DMS153 treated with DMSO at 0.1 percent for 48 hours (cell line): ENCODE measurements around the gene SPTLC1.
"Not testable (repeated sequence)": the region's sequence is repeated elsewhere in the genome, so short reads cannot be mapped to it uniquely, and the experiment has no call there.

ENCODE experiments used
- DNase-seq: peaks from one replicate; lab custom pipeline; 2025; ENCODE audit not compliant: unreplicated experiment; lab: John Stamatoyannopoulos, UW

SPTLC1 gene

DNA sequence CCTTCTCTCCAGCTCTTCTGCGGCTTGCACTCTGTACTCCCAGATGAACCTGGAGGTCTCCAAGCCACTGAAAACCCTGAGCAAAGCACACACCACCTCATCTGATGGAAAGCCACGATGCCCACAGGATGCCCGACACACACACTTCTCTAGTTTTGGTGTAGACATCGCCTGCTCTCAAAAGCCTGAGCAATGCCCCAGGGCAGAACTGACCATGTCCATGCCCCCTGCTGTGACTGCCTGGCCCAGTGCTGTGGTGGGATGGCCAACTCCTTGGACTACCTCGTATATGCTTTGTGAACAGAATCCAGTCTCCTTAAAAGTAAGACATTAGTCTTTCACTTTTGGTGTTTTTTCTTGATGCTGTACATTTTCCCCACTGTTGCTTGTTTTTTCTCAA is 81.2 kb downstream of the SPTLC1 start:
- DNase-seq = no peak

DNA sequence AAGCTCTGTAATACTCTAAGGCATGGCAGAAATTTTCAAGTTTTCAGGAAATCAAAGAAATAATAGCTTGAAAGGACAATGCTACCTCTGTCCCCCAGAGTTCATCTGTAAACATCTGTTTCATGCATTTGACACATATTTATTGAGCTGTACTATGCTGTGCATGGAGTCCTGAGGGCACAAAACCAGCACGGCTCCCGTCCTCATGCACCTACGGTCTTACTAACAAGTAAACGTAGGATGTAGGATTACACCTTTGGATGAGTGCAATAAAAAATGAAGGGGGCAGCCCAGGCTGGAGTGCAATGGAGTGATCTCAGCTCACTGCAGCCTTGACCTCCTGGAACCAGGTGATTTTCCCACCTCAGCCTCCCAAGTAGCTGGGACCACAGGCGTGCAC is 81.9 kb downstream of the SPTLC1 start:
- DNase-seq = no peak

DNA sequence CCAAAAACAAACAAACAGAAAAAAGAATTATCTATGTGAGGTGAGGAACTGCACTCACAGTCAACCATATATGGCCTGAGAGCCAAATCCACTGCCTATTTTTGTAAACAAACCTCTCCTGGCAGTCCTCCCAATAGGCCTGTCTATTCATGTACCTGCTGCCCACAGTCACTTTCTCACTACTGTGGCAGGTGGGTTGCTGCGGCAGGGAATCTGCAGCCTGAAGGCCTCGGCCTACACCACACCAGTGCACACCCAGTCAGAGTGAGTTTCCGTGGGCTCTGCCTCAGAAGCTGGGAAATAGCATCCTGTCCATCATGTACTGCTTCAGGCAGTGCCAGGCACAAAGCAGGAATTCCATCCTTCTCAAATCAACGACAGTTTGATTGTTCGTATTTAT is 82.3 kb downstream of the SPTLC1 start:
- DNase-seq = no peak

DNA sequence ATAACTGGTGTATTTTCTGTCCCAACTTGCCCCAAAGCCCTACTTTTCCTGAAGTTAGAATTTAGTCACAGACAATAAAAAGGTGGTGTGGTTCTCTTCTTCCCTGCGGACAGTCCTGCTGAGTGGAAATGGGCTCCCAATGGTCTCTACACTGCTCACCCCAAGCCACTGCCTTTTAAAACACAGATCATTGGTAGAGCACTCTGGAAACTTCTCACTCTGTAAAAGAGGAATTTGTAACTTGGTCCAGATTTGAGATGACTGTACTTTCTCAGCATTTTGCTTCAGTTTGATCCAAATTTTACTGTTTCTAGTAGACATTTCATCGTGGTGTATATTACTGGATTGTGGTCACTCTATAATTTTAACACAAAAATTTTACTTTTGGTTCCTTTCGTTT is 84.8 kb downstream of the SPTLC1 start:
- DNase-seq = no peak

DNA sequence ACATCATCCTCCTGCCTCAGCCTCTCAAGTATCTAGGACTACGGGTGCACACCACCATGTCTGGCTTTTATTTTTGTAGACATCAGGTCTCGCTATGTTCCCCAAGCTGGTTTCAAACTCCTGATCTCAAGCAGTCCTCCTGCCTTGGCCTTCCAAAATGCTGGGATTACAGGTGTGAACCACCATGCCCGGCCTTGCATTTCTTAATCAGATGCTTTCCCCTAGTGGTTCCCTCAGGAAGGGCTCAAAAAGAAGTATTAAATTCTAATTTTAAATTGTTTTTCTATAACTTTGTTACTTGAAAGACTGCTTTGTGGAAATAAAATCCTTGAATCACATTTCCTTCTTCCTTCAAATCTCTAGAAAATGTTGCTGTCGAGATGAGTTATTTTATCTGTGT is 85.7 kb downstream of the SPTLC1 start:
- DNase-seq = no peak

DNA sequence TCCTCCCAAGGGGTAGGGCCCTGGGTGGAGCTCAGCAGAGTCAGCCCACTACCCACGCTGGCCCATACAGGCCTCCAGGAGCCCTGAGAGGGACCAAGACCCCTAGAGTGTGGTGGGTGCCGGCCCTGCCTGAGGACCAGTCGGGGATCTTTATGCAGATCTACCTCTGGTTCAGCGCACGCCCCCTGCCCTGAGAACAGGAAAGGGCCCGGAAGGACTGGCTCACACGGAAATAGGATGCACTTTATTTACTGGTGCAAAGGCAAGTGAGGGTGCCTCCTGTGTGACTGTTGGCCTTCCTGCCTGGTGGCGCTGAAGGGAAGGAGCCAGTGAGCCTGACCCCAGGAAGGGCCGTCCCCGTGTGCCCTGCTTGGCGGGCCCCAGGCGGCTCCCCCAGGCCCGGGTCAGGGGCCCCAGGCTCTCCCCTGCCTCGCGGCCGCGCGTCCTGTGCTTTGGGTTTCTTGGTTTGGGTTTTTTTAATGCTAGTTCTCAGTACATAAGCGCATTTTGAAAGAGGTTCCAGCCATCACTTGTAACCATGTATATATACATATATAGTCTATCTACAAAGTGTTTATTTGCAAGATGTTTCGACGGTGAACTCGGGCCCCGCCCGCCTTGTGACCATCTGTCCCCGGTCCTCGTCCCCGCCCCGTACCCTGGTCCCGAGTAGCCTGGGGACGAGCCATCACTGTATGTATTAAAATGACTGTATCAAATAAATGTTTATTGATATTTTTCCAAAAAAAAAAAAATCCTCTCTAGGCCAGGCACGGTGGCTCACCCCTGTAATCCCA is 88.8 kb downstream of the SPTLC1 start:
- DNase-seq = no peak

DNA sequence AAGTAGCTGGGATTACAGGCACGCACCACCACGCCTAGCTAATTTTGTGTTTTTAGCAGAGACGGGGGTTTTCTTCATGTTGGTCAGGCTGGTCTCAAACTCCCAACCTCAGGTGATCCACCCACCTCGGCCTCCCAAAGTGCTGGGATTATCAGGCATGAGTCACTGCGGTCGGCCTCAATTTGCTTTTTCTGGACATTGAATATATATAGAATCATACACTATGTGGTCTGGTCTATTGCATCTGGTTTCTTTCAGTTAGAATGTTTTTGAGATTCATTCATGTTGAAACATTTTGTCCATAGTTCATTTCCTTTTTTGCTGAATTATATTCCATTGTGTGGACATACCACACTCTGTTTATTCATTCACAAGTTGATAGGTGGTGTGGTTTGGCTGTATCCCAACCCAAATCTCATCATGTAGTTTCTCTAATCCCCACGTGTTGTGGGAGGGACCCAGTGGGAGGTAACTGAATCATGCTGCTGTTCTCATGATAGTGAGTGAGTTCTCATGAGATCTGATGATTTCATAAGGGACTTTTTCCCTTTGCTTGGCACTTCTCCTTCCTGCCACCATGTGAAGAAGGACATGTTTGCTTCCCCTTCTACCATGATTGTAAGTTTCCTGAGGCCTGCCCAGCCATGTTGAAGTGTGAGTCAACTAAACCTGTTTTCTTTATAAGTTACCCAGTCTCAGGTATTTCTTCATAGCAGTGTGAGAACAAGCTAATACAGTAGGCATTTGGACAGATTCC is 93.2 kb downstream of the SPTLC1 start:
- not testable (repeated sequence) for DNase-seq

DNA sequence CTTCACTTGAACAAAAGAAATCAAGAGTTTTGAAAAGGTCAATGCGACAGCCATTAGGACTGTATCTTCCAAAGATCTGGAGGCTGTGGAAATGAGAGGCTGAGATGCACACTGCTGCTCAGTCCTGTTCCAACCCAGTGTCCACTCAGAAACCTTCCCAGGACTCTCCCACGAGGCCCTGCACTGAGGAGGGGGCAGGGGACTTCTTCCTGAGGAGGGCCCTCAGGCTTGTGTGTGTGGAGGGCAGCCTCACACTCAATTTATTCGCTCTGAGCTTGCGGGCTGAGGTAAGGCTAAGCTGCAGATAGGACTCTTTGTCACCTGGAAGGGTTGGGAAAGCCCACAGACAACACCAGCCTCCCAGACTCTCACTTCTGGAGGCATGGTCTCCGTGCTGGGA is 95.6 kb downstream of the SPTLC1 start:
- DNase-seq = no peak

DNA sequence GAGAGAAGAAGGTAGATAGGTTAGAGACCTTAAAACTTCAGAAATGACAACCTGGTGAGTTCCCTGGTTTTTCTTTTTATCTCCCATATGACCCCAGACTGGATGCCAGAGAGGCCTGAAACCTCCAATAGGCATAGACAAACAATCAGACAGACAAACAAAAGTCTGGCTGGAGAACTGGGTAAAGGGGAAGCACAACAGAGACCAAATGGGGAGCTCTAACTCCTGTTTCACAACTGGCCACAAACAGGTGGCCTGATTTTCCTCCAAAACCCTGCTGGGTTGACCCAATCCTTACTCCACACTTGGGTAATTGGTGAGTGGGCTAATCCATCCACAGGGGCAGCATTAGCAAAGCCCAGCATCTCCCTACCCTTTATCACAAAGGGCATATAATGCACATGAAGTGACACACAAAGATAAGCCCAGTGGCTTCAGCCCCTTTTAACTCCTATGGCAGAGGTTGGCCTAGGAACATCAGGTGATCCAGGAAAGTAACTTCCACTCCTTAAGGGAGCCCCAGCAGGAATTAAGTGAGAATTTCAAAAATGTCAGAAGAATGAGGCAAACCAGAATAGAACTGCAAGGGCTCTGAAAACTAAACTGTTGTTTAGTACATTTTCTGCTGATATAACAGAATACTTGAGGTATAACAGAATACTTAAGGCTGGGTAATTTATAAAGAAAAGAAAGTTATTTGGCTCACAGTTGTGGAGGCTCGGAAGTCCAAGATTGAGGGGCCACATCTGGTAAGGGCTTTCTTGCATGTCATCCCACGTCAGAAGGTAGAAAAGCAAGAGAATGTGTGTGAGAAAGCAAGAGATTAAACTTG is 104.3 kb downstream of the SPTLC1 start:
- no peak for DNase-seq

DNA sequence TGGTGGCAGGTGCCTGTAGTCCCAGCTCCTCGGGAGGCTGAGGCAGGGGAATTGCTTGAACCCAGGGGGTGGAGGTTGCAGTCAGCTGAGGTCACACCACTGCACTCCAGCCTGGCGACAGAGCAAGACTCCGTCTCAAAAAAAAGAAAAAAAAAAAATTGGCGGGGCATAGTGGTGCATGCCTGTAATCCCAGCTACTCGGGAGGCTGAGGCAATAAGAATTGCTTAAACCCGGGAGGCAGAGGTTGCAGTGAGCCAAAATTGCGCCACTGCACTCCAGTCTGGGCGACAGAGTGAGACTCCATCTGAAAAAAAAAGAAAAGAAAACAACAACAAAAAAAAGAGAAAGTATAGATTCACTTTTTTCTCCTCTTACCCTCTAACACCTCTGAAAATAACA is 105.0 kb downstream of the SPTLC1 start:
- DNase-seq = not testable (repeated sequence)

DNA sequence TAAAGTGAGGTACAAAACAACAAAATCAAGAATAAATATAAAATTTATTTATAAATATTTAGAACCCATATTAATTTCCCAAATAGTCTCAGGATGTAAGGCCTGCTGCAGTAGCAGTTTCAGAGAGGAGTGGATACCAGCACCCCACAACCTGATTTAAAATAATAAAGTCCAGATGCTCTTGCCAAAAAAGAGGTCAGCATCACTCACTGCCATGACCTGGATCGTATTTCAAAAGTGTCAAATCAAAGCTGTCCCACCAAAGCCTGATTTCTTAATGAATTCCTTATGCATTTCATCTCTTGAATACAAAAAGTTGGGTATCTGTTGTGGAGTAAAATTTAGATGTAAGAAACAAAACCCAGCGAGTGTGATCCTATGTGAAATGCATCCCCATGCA is 107.2 kb downstream of the SPTLC1 start:
- DNase-seq = no peak

DNA sequence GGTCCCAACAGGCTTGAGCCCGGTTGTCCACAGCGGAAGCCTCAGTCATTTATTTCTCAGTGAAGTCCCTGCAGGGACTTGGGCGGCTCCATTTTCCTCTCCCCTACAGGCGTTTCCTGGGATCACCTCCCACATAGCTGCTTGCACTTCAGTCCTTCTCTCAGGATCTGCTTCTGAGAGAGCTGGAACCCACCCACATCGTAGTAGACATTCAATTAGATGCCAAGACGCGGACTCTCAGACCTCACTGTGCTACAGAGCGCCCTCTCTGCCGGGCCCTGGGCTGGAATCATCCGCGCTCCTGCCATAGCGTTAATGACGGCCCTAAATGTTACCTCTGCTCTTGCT is 111.2 kb downstream of the SPTLC1 start:
- DNase-seq = no peak

DNA sequence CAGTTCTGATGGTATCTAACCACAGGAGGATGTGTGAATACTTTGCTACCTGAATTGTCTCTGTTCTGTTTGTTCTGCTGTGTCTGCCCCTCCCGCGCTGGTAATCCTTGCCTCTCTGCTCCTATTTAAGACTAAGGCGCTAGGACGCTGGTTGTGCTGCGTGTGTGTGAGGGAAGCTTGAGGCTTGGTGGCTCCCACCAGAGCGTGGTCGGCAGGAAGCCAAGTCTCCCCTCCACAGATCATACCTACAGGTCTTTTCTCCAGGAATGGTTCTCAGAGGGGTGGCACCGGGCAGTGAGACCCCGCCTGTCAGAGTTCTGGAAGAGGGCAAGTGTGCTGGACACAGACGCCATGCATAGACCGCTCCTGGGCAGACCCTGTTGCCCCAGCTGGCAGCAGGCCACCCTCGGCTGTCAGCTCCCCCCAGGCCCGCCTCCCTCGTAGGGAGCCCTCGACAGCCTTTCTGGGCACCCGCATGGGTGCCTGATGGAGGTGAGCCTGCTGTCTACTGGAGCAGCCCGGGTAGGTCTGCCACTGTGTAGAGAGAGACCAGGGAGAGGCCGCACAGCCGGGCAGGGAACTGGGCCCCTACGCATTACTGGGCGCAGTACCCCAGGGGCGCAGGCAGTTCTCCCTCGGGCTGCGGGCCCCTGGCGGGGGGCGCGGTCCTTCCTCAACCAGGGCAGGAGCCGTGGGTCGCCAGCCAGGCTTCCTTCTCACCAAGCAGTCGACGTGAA is 111.7 kb downstream of the SPTLC1 start:
- DNase-seq = no peak

DNA sequence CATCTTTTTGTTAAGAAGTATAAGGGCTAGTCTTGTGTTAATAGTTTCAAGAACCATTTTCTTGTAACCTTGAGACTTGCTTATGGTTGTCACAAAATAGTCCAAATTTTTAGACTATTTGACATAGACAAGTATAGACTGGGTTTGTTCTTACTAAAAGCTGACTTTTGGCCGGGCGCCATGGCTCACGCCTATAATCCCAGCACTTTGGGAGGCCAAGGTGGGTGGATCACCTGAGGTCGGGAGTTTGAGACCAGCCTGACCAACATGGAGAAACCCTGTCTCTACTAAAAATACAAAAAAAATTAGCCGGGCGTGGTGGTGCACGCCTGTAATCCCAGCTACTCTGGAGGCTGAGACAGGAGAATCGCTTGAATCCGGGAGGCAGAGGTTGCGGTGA is 113.3 kb downstream of the SPTLC1 start:
- DNase-seq = not testable (repeated sequence)

DNA sequence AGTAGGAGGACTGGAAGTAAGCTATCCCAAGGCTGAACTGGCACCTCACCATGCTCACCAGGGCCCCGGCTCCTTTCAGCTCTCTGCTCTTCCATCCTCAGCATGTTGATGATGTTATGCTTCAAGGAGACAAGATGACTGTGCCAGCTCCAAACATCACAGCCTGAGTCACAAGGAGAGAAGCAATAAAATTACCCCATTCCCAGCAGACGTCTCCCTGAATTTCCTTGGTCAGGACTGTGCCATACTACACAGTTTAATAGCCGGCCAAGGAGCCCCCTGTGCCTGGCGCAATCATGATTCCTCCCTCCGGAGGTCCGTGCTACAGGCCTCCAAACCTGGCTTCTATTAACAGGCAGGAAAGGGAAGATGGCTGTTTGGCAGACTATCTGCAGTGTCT is 114.0 kb downstream of the SPTLC1 start:
- no peak for DNase-seq

DNA sequence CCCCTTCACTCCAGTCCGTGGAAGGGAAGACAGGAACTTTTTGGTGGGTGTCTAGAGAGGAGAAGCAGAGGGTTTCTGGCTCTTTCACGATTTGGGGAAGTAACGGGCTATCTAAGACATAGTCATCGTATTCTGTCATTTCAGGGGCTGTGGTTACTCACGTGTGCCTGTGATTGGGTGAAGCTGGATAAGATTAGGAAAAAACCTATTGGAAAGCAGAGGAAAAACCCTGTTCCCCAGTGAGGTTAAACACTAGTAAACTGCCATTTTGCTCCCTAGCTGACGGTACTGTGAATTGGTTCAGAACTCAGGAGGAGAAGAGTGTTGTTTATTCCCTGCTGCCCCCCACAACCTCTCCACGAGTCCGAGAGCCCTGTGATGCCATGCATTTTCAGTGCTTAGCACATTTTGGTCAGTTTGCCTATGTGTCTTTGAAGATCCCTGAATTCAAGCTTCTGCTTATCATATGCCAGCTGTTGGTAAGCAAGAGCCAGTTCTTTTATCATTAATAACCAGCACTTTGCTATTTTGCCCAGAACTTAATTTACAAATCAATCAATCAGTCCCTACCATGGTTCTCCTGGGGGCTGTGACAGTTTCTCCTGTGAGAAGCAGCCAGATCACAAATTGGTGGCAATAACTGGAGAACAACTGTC is 120.1 kb downstream of the SPTLC1 start:
- no peak for DNase-seq

DNA sequence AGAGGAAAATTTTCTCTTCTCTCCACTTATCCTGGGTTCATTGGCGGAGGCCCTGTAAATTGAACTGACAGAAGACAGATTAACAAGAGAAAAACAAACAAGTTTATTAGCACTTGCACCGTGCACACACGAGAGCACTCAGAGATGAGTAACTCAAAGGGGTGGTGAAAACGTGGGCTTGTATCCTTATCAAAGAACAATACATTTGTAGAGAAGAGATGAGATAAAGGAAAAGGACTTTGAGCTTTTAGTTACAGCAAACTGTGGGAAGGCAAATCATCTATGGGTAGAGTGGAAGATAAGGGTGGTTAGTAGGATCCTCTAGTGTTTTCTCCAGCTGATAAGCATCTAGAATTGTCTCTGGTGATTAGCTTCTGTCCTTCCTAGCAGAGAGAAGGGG is 120.8 kb downstream of the SPTLC1 start:
- peak; percentile 22 for DNase-seq

DNA sequence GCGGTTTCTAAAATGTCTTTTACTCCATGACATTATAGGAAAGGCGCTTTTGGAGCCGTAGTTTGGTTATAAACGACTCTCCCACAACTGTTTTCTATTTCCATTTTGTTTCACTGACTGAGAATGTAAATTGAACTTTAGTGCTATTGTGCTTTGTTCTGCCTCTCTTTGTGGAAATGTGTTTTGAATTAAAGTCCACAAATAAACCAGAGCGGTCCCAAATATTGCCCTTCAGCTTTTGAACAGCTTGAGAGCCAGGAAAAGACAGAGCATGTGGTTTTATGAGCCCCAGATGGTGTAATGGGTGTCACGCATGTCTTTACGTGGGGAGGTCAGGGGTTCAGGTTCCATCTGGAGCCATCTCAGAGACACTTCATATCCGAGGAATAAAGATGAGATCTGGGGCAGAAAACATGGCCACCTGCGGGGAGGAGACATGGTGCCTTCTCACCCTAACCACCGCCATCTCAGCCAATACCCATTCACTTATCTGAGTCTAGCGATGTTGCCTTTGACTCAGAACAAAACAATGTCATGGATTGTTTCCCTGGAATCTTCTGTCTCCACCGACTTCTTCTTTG is 122.7 kb downstream of the SPTLC1 start:
- DNase-seq = no peak

DNA sequence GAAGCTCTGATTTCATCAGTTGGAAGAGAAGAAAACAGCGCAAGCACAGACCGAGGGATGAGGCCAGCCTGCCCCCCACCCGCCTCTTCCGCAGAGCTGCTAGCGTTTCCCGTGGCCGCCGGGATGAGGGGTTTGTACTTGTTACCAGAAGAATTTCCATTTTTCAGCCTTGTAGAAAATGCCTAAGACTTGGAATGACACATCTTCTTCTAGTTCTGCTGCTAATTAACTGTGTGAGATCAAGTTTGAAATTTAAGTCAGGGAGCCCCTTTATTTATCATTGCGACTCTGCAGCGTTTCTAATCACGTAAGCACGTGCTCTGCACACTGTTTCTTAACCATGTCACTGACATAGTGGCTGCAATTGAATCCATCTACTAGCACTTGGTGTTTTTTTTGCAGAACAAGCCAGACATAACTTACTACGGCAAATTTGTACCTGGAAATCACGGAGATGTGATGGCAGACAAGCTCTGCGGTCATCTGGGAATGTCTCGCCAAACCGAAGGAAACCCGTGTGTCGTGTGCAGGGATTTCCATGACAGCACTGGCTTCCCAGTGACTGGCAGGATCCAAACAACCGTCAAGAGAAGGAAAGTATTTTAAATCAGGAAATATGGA is 123.4 kb downstream of the SPTLC1 start:
- no peak for DNase-seq

DNA sequence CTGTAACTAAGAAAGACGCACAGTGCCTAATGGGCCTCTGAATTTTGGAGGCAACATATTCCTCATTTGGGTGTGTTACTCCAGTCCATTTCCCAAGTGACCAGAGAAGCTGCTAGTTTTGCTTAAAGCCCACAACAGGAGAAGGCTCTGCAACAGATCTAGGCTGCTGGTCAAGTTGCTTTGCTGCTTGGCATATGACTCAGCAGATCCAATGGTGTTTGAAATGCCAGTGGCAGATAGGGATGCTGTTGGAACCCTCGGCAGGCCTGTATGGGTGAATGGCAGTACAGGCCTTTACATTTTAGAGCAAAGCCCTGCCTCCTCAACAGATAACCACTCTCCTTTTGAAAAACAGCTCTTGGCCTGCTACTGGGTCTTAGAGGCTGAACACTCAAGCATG is 129.0 kb downstream of the SPTLC1 start:
- no peak for DNase-seq
